Activated CD8-positive, alpha-beta T cell treated with anti-CD3 and anti-CD28 coated beads for 36 hours (primary cell): Measurements from ENCODE around the gene LIMS2. TPM values are rescaled to one million over a fixed set of nuclear protein-coding genes. Genes with fewer than 3 reads are reported as not detected.

Source experiments
- ATAC-seq: fragments of 200-7000 bp; cut with Tn5 transposase; one replicate; pipeline ENCODE4 v1.10.0; 2021; ENCODE audit warnings: mild to moderate bottlenecking, moderate library complexity
- CTCF ChIA-PET: fragments of 350-600 bp; sonication (Branson Sonifier 250); formaldehyde crosslinking; loops from one replicate; lab custom pipeline; 2021; ENCODE audit warnings: antibody characterized with exemption; lab: Charles Lee
- POLR2A ChIA-PET: fragments of 350-600 bp; sonication (Branson Sonifier 250); formaldehyde crosslinking; loops from one replicate; lab custom pipeline; 2021; ENCODE audit warnings: antibody characterized with exemption; lab: Charles Lee
- DNase-seq: peaks from one replicate; pipeline ENCODE4 v3.0.0-alpha.2; 2020
- H3K27ac Mint-ChIP-seq: one replicate; pipeline ENCODE4 v1.8.0; 2021; ENCODE audit warnings: mild to moderate bottlenecking, mixed read lengths
- H3K27me3 Mint-ChIP-seq: one replicate; pipeline ENCODE4 v1.8.0; 2021; ENCODE audit warnings: mixed read lengths
- H3K36me3 Mint-ChIP-seq: one replicate; pipeline ENCODE4 v1.8.0; 2021; ENCODE audit warnings: low read depth, mixed read lengths
- H3K4me1 Mint-ChIP-seq: one replicate; pipeline ENCODE4 v1.8.0; 2021; ENCODE audit warnings: low read depth, mixed read lengths
- H3K4me3 Mint-ChIP-seq: one replicate; pipeline ENCODE4 v1.8.0; 2021; ENCODE audit warnings: mild to moderate bottlenecking, moderate library complexity, mixed read lengths
- H3K9me3 Mint-ChIP-seq: one replicate; pipeline ENCODE4 v1.8.0; 2021; ENCODE audit warnings: mixed read lengths
- CTCF ChIP-seq: fragments of 200-600 bp; IDR thresholded peaks from one replicate; pipeline ENCODE4 v1.8.0; 2022; ENCODE audit warnings: antibody characterized with exemption, mild to moderate bottlenecking
- intact Hi-C: fragments of 100-400 bp; cut with micrococcal nuclease; formaldehyde crosslinking; loops from one replicate; pipeline ENCODE4 v1.10.0; 2022
- total RNA-seq, 2 experiments: library from RNA; stranded (reverse); gene quantifications; one replicate each; pipeline ENCODE4 v1.2.3, GENCODE V29; 2021

LIMS2 gene
- total RNA-seq, 2 experiments from 2014 or later = 22.1 to 23.6 TPM

GRCh38 chr2:127688405-127688804, 13.1 kb upstream of the LIMS2 start:
- H3K9me3 Mint-ChIP-seq = peaks cover 18% of the 10 kb centered on the region
- ChIA-PET CTCF (no interaction called here), POLR2A (no interaction called here)
- intact Hi-C loops = no loop called here
- H3K36me3 Mint-ChIP-seq = peaks cover 4% of the 10 kb centered on the region
- no peak for TF ChIP-seq CTCF
- no peak overlapping the region for H3K4me3 Mint-ChIP-seq
- ATAC-seq = no peak
- no peak for DNase-seq
- H3K4me1 Mint-ChIP-seq = no peaks in the 10 kb centered on the region
- no peak overlapping the region for H3K27ac Mint-ChIP-seq
- H3K27me3 Mint-ChIP-seq = no peaks in the 10 kb centered on the region

- ChIA-PET POLR2A (no interaction called here), CTCF (no interaction called here)
- no peak overlapping the region for H3K4me3 Mint-ChIP-seq
- intact Hi-C loops = no loop called here
- no peaks in the 10 kb centered on the region for H3K4me1 Mint-ChIP-seq
- no peak for ATAC-seq
- H3K9me3 Mint-ChIP-seq = peaks cover 10% of the 10 kb centered on the region
- TF ChIP-seq CTCF = no peak
- no peaks in the 10 kb centered on the region for H3K27me3 Mint-ChIP-seq
- DNase-seq = no peak
- peaks cover 2% of the 10 kb centered on the region for H3K36me3 Mint-ChIP-seq
- H3K27ac Mint-ChIP-seq = no peak overlapping the region
These were observed 10.2 kb upstream of the LIMS2 start for GRCh38 chr2:127685410-127686080.

- Mint-ChIP-seq H3K27me3 (peaks cover 1% of the 10 kb centered on the region), H3K4me3 (no peak overlapping the region), H3K27ac (no peak overlapping the region), H3K9me3 (peaks cover 8% of the 10 kb centered on the region), H3K4me1 (no peaks in the 10 kb centered on the region), H3K36me3 (no peaks in the 10 kb centered on the region)
- no peak for TF ChIP-seq CTCF
- CTCF ChIA-PET = no interaction called here
- DNase-seq = no peak
- no peak for ATAC-seq
- POLR2A ChIA-PET = no interaction called here
- intact Hi-C loops = no loop called here
These were observed 8.4 kb upstream of the LIMS2 start for GRCh38 chr2:127683757-127684156.

- H3K4me3 Mint-ChIP-seq = no peak overlapping the region
- peaks cover 3% of the 10 kb centered on the region for H3K27me3 Mint-ChIP-seq
- H3K4me1 Mint-ChIP-seq = no peaks in the 10 kb centered on the region
- TF ChIP-seq CTCF = no peak
- H3K9me3 Mint-ChIP-seq = peaks cover 2% of the 10 kb centered on the region
- ATAC-seq (no peak), DNase-seq (no peak)
- ChIA-PET POLR2A (no interaction called here), CTCF (interaction anchor here (2.1 kb wide), 1 partner anchor 92 kb away, joined by 7 read pairs; no protein-coding TSS in a partner anchor)
- intact Hi-C loops = no loop called here
- no peak overlapping the region for H3K27ac Mint-ChIP-seq
- H3K36me3 Mint-ChIP-seq = no peaks in the 10 kb centered on the region
These were observed 7.7 kb upstream of the LIMS2 start for GRCh38 chr2:127683056-127683455.

- no peak for ATAC-seq
- H3K27ac Mint-ChIP-seq = no peak overlapping the region
- no peak for TF ChIP-seq CTCF
- H3K4me3 Mint-ChIP-seq = no peak overlapping the region
- intact Hi-C loops = no loop called here
- ChIA-PET POLR2A (no interaction called here), CTCF (interaction anchor here (1.3 to 2.1 kb wide), 2 partner anchors 29 to 91 kb away, joined by 3 to 7 read pairs; no protein-coding TSS in a partner anchor)
- peaks cover 6% of the 10 kb centered on the region for H3K27me3 Mint-ChIP-seq
- DNase-seq = no peak
- H3K4me1 Mint-ChIP-seq = no peaks in the 10 kb centered on the region
- H3K36me3 Mint-ChIP-seq = no peaks in the 10 kb centered on the region
- no peaks in the 10 kb centered on the region for H3K9me3 Mint-ChIP-seq
These were observed 6.9 kb upstream of the LIMS2 start for GRCh38 chr2:127681976-127682857.
